ENCODE data around the gene ANK3. TPM values are rescaled to one million over a fixed set of nuclear protein-coding genes. Genes with fewer than 3 reads are reported as not detected.

Gene ANK3
- polyA plus RNA-seq, 1 experiment = 1.6 TPM

GRCh38 chr10:60332371-60332770 lies 57.3 kb downstream of the ANK3 start:
- TF ChIP-seq CTCF (IDR thresholded peaks at IDR 0.05; ENCODE audit: low read depth, low read length) = no peak
- Histone ChIP-seq H3K9me3 (ENCODE audit: control insufficient read depth, insufficient read depth, low read length) (no peaks in the 10 kb centered on the region), H3K27me3 (ENCODE audit: control insufficient read depth, insufficient read depth, low read length) (no peaks in the 10 kb centered on the region), H3K27ac (ENCODE audit: low read depth, low read length) (no peak overlapping the region), H3K4me3 (ENCODE audit: low read depth, low read length) (no peak overlapping the region)
- CTCF ChIA-PET = no interaction called here
- POLR2A ChIA-PET = no interaction called here
- DNase-seq (ENCODE audit: low read depth, low spot score) = no peak

GRCh38 chr10:60331886-60332285 lies 57.8 kb downstream of the ANK3 start:
- H3K9me3 ChIP-seq (ENCODE audit: control insufficient read depth, insufficient read depth, low read length) = no peaks in the 10 kb centered on the region
- no peak overlapping the region for H3K27ac ChIP-seq (ENCODE audit: low read depth, low read length)
- H3K4me3 ChIP-seq (ENCODE audit: low read depth, low read length) = no peak overlapping the region
- no peak for TF ChIP-seq CTCF (IDR thresholded peaks at IDR 0.05; ENCODE audit: low read depth, low read length)
- ChIA-PET POLR2A (no interaction called here), CTCF (no interaction called here)
- no peak for DNase-seq (ENCODE audit: low read depth, low spot score)
- no peaks in the 10 kb centered on the region for H3K27me3 ChIP-seq (ENCODE audit: control insufficient read depth, insufficient read depth, low read length)

GRCh38 chr10:60323162-60323561 lies 66.5 kb downstream of the ANK3 start:
- POLR2A ChIA-PET = no interaction called here
- Histone ChIP-seq H3K27ac (ENCODE audit: low read depth, low read length) (peak overlapping the region; percentile 48), H3K27me3 (ENCODE audit: control insufficient read depth, insufficient read depth, low read length) (no peaks in the 10 kb centered on the region), H3K9me3 (ENCODE audit: control insufficient read depth, insufficient read depth, low read length) (no peaks in the 10 kb centered on the region), H3K4me3 (ENCODE audit: low read depth, low read length) (no peak overlapping the region)
- CTCF ChIA-PET = interaction anchor here (1.9 kb wide), 1 partner anchor 12 kb away, joined by 4 read pairs; no protein-coding TSS in a partner anchor
- DNase-seq (ENCODE audit: low read depth, low spot score) = peak; percentile 67
- TF ChIP-seq CTCF (IDR thresholded peaks at IDR 0.05; ENCODE audit: low read depth, low read length) = no peak

GRCh38 chr10:60320666-60321065 lies 69.0 kb downstream of the ANK3 start:
- H3K9me3 ChIP-seq (ENCODE audit: control insufficient read depth, insufficient read depth, low read length) = no peaks in the 10 kb centered on the region
- ChIA-PET CTCF (no interaction called here), POLR2A (no interaction called here)
- no peaks in the 10 kb centered on the region for H3K27me3 ChIP-seq (ENCODE audit: control insufficient read depth, insufficient read depth, low read length)
- no peak overlapping the region for H3K4me3 ChIP-seq (ENCODE audit: low read depth, low read length)
- no peak for DNase-seq (ENCODE audit: low read depth, low spot score)
- no peak for TF ChIP-seq CTCF (IDR thresholded peaks at IDR 0.05; ENCODE audit: low read depth, low read length)
- H3K27ac ChIP-seq (ENCODE audit: low read depth, low read length) = no peak overlapping the region

- ChIA-PET CTCF (no interaction called here), POLR2A (no interaction called here)
- H3K27ac ChIP-seq (ENCODE audit: low read depth, low read length) = no peak overlapping the region
- H3K9me3 ChIP-seq (ENCODE audit: control insufficient read depth, insufficient read depth, low read length) = no peaks in the 10 kb centered on the region
- no peaks in the 10 kb centered on the region for H3K27me3 ChIP-seq (ENCODE audit: control insufficient read depth, insufficient read depth, low read length)
- no peak overlapping the region for H3K4me3 ChIP-seq (ENCODE audit: low read depth, low read length)
- no peak for DNase-seq (ENCODE audit: low read depth, low spot score)
- TF ChIP-seq CTCF (IDR thresholded peaks at IDR 0.05; ENCODE audit: low read depth, low read length) = no peak
Observed at GRCh38 chr10:60316029-60316428, 73.6 kb downstream of the ANK3 start.
